ENCODE results near the gene GALNT5. TPM values are rescaled to one million over a fixed set of nuclear protein-coding genes. Genes with fewer than 3 reads are reported as not detected.

Gene GALNT5
- total RNA-seq, 4 donors from 2014 or later, result 6.6 to 20.1 (median 9.2) TPM

DNA sequence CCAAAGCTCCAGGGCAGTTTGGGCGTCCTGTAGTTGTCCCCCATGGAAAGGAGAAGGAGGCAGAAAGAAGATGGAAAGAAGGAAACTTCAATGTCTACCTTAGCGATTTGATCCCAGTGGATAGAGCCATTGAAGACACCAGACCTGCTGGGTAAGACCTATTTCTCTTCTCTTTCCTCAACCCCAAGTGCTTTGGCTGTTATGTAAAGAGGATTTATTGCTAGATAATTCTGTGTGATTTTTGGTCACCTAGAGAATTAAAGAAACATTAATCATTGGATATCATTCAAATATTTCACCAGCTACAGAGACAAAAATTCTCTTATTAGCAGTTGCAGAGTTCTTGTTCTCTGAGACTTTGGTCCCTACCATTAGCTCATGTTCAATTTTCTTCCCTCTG is 1.9 kb downstream of the GALNT5 start:
- DNase-seq, result no peak
- TF ChIP-seq, protein P1, sequence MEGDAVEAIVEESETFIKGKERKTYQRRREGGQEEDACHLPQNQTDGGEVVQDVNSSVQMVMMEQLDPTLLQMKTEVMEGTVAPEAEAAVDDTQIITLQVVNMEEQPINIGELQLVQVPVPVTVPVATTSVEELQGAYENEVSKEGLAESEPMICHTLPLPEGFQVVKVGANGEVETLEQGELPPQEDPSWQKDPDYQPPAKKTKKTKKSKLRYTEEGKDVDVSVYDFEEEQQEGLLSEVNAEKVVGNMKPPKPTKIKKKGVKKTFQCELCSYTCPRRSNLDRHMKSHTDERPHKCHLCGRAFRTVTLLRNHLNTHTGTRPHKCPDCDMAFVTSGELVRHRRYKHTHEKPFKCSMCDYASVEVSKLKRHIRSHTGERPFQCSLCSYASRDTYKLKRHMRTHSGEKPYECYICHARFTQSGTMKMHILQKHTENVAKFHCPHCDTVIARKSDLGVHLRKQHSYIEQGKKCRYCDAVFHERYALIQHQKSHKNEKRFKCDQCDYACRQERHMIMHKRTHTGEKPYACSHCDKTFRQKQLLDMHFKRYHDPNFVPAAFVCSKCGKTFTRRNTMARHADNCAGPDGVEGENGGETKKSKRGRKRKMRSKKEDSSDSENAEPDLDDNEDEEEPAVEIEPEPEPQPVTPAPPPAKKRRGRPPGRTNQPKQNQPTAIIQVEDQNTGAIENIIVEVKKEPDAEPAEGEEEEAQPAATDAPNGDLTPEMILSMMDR (IDR thresholded peaks at IDR 0.05), result no peak
- TF ChIP-seq POLR2A (IDR thresholded peaks at IDR 0.05), result no peak
- Histone ChIP-seq H3K36me3 (no peaks in the 10 kb centered on the region), H3K4me1 (peaks cover 0 to 15% (median 0%) of the 10 kb centered on the region in 4 donors), H3K27me3 (no peaks in the 10 kb centered on the region), H3K9me3 (no peaks in the 10 kb centered on the region), H3K27ac (no peak overlapping the region), H3K4me3 (no peak overlapping the region)

DNA sequence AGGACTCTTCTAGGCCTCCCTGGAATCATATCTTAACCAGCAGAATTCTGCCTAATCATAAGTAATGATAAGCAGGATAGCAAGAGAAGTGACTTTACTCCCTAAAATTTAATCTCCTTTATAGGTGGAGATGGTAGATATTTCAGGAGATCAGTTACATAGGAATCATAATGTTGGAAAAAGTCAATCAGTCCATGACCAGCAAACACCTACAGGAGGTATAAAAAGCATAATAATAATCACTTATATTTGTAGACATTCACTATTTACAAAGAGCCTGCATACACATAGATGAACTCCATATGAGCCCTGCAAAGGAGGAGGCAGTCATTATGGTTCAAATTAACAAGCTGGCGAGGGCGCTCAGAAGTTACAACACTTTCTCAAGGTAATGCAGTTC is 2.5 kb downstream of the GALNT5 start:
- no peak overlapping the region for H3K4me3 ChIP-seq
- no peak for TF ChIP-seq POLR2A (IDR thresholded peaks at IDR 0.05)
- TF ChIP-seq, protein P1 (IDR thresholded peaks at IDR 0.05), result no peak

DNA sequence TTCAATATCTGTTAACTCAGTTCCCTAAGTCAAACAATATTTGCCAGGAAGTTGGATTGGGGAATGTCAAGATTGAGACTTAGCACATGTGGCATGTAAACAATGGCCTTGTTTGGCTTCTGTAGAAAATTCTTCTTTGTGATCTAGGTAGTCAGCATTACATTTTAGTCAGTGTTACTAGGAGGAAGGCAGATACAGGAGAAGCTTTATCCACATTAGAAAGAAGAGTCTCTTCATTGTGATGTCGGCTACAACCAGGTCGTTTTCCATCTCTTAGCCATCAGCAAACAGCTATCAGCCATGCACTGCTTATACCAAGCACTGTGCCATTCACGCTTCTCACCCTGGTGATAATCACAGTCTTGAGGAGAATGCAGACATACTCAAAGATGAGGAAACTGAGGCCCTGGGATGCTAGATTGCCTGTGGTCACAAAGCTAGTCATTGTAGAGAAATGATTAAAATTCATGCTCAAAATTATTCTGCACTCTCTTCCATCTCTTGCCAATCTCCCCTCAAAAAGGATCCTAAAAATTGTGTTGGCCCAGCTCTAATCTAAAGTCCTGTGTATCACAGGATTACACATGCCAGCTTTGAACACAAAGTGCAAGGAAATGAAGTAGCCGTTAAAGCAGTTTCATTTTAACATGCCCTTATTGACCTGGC is 3.2 kb downstream of the GALNT5 start:
- H3K4me3 ChIP-seq, result peak overlapping the region in 2 of 4 donors; percentile 15 to 25
- no peak for DNase-seq
- H3K4me1 ChIP-seq, result peaks cover 0 to 15% (median 0%) of the 10 kb centered on the region in 4 donors
- no peaks in the 10 kb centered on the region for H3K9me3 ChIP-seq
- TF ChIP-seq, protein P1 (IDR thresholded peaks at IDR 0.05), result no peak
- no peak for TF ChIP-seq POLR2A (IDR thresholded peaks at IDR 0.05)
- H3K36me3 ChIP-seq, result no peaks in the 10 kb centered on the region
- H3K27me3 ChIP-seq, result no peaks in the 10 kb centered on the region
- H3K27ac ChIP-seq, result peak overlapping the region in 3 of 4 donors; percentile 30 to 73 (median 73)

More for the DNA sequence above, 2.5 kb downstream of the GALNT5 start:
- Histone ChIP-seq H3K36me3 (no peaks in the 10 kb centered on the region), H3K27me3 (no peaks in the 10 kb centered on the region), H3K4me1 (peaks cover 0 to 15% (median 0%) of the 10 kb centered on the region in 4 donors), H3K9me3 (no peaks in the 10 kb centered on the region), H3K27ac (peak overlapping the region in 3 of 4 donors; percentile 30 to 73 (median 73))
- no peak for DNase-seq

GRCh38 chr2:157261199-157261782 is 3.8 kb downstream of the GALNT5 start:
- peak in 1 of 2 donors; percentile 20 for TF ChIP-seq POLR2A (IDR thresholded peaks at IDR 0.05)
- TF ChIP-seq, protein P1 (IDR thresholded peaks at IDR 0.05), result no peak
- Histone ChIP-seq H3K4me3 (peak overlapping the region in 2 of 4 donors; percentile 15 to 25), H3K4me1 (peaks cover 0 to 15% (median 0%) of the 10 kb centered on the region in 4 donors), H3K27ac (peak overlapping the region in 3 of 4 donors; percentile 30 to 73 (median 73)), H3K36me3 (no peaks in the 10 kb centered on the region), H3K27me3 (no peaks in the 10 kb centered on the region), H3K9me3 (no peaks in the 10 kb centered on the region)
- peak in 2 of 3 donors; percentile 55 to 74 for DNase-seq

- Histone ChIP-seq H3K27me3 (no peaks in the 10 kb centered on the region), H3K27ac (no peak overlapping the region), H3K4me1 (peaks cover 0 to 14% (median 0%) of the 10 kb centered on the region in 4 donors), H3K4me3 (no peak overlapping the region), H3K36me3 (no peaks in the 10 kb centered on the region), H3K9me3 (no peaks in the 10 kb centered on the region)
- no peak for TF ChIP-seq POLR2A (IDR thresholded peaks at IDR 0.05)
- TF ChIP-seq, protein P1 (IDR thresholded peaks at IDR 0.05), result no peak
- DNase-seq, result no peak
Observed at GRCh38 chr2:157262248-157262647, 4.7 kb downstream of the GALNT5 start.
